SK-N-MC (cell line): Measurements from ENCODE around the gene SGF29.
"Not testable (repeated sequence)": the region's sequence is repeated elsewhere in the genome, so short reads cannot be mapped to it uniquely, and the experiment has no call there.

Experiments used
- EZH2 ChIP-seq: fragments of 200-600 bp; sonication (generic); IDR thresholded peaks from one replicate; pipeline ENCODE4 v1.6.1; 2017; ENCODE audit warnings: antibody characterized with exemption
- FOXP2 ChIP-seq: optimal IDR thresholded peaks from 2 replicates; pipeline ENCODE3; 2011; ENCODE audit warnings: mild to moderate bottlenecking, moderate library complexity; ENCODE audit not compliant: insufficient read depth; ENCODE audit errors: extremely low read length, control extremely low read depth
- POLR2AphosphoS5 ChIP-seq: IDR thresholded peaks from 2 replicates; pipeline ENCODE4 v1.6.1; 2012; ENCODE audit warnings: mild to moderate bottlenecking, low read depth, low read length, borderline replicate concordance

DNA sequence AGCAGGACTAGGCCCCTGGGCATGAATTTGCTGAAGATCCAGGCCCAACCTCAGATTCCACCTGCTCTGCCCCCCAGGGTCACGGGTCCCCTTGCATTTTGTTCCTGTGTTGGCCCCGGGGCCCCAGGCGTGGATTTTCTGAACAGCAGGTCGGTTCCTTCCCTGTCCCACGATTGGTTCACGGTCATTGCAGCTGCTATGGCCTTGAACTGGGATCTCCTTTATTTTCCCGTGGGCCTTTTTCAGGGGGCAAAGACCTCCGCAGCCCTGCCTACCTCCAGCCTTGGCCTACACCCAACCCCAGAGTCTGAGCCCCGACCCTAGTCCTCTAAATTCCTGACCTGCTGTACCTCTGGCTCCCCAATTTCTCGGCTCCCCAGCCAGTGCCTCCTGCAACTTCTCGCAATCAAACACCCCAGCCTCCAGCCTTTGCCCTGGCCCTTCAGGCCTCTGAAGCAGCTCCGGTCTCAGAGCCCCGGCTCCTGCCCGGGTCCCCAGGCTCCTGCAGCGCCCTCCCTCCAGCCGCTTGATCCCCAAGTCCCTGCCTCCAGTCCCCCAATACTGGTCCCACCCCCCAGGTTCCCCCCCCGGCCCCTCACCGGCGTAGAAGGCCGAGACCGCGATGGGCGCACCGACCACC, 68.9 kb downstream of the SGF29 start:
- TF ChIP-seq EZH2, POLR2AphosphoS5, FOXP2: not testable (repeated sequence)
